ENCODE measurements around the gene LATS2.

DNA sequence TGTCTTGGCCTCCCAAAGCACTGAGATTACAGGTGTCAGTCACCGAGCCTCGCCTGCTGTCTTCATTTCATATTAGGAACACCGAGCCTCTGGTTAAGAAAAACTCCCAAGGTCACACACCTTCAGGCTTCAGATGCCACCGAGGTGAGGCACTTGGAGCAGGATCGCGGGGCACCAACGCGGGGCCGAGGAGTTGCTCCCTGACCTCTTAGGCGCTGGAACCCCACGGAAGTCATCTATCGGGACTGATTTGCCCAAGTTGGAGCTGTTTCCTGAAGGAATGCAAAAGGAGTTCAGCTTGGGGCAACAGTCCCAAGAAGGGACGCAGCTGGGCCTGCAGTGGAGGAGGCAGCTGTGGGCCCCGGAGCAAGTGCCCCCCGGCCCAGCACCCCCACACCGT is 108.5 kb downstream of the LATS2 start:
- TF ChIP-seq, protein P1, sequence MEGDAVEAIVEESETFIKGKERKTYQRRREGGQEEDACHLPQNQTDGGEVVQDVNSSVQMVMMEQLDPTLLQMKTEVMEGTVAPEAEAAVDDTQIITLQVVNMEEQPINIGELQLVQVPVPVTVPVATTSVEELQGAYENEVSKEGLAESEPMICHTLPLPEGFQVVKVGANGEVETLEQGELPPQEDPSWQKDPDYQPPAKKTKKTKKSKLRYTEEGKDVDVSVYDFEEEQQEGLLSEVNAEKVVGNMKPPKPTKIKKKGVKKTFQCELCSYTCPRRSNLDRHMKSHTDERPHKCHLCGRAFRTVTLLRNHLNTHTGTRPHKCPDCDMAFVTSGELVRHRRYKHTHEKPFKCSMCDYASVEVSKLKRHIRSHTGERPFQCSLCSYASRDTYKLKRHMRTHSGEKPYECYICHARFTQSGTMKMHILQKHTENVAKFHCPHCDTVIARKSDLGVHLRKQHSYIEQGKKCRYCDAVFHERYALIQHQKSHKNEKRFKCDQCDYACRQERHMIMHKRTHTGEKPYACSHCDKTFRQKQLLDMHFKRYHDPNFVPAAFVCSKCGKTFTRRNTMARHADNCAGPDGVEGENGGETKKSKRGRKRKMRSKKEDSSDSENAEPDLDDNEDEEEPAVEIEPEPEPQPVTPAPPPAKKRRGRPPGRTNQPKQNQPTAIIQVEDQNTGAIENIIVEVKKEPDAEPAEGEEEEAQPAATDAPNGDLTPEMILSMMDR (IDR thresholded peaks at IDR 0.05): no peak
- no peak for TF ChIP-seq POLR2A (IDR thresholded peaks at IDR 0.05)

All from thyroid gland (tissue), 4 donors.